Mesenchymal stem cell (in vitro differentiated cells and primary cell): ENCODE results near the gene PDIA4.

ENCODE experiments used
- DNase-seq: peaks from one replicate; pipeline ENCODE4 v3.0.0-alpha.2; 2013
- H2AFZ ChIP-seq: one replicate; pipeline ENCODE4 v1.6.1; 2013; ENCODE audit warnings: low read depth, mild to moderate bottlenecking, control low read depth, inconsistent platforms, low read length, moderate library complexity
- H2AK5ac ChIP-seq: 2 replicates; pipeline ENCODE4 v1.6.1; 2013; ENCODE audit warnings: low read length, moderate library complexity, mild to moderate bottlenecking, inconsistent platforms; ENCODE audit not compliant: severe bottlenecking
- H2BK120ac ChIP-seq: one replicate; pipeline ENCODE4 v1.6.1; 2013; ENCODE audit warnings: low read depth, mild to moderate bottlenecking, inconsistent platforms, low read length, moderate library complexity
- H2BK12ac ChIP-seq, 2 experiments: one replicate each; pipeline ENCODE4 v1.6.1; 2013; ENCODE audit warnings: inconsistent platforms in 2 of 2, low read length in 2 of 2, mild to moderate bottlenecking in 2 of 2, moderate library complexity in 2 of 2, control low read depth in 1 of 2
- H2BK15ac ChIP-seq: one replicate; pipeline ENCODE4 v1.6.1; 2013; ENCODE audit warnings: mild to moderate bottlenecking, low read depth, inconsistent platforms; ENCODE audit not compliant: poor library complexity, severe bottlenecking
- H2BK5ac ChIP-seq: 2 replicates; pipeline ENCODE4 v1.6.1; 2013; ENCODE audit warnings: low read depth, mild to moderate bottlenecking, low read length, control low read depth, inconsistent platforms; ENCODE audit not compliant: poor library complexity, severe bottlenecking
- H3K14ac ChIP-seq, 2 experiments: one replicate each; pipeline ENCODE4 v1.6.1; 2013; ENCODE audit warnings: inconsistent platforms in 2 of 2, low read length in 2 of 2, control low read depth in 1 of 2, mild to moderate bottlenecking in 1 of 2, moderate library complexity in 1 of 2
- H3K18ac ChIP-seq, 2 experiments: one replicate each; pipeline ENCODE4 v1.6.1; 2013; ENCODE audit warnings: inconsistent platforms in 2 of 2, low read length in 2 of 2, control low read depth in 1 of 2, low read depth in 1 of 2, mild to moderate bottlenecking in 1 of 2
- H3K23ac ChIP-seq, 2 experiments: one replicate each; pipeline ENCODE4 v1.6.1; 2013; ENCODE audit warnings: inconsistent platforms in 2 of 2, low read length in 2 of 2, mild to moderate bottlenecking in 2 of 2, moderate library complexity in 2 of 2, control low read depth in 1 of 2
- H3K27ac ChIP-seq: 2 replicates; pipeline ENCODE4 v1.5.1; 2013; ENCODE audit warnings: mild to moderate bottlenecking, moderate library complexity, low read length, control low read depth, inconsistent platforms; ENCODE audit not compliant: poor library complexity, severe bottlenecking
- H3K27me3 ChIP-seq, 2 experiments: 2 replicates each; pipeline versions ENCODE4 v1.6.1 to v1.7.0; 2013; ENCODE audit warnings: low read length in 2 of 2, mild to moderate bottlenecking in 2 of 2, moderate library complexity in 2 of 2, control low read depth in 1 of 2, inconsistent platforms in 1 of 2; ENCODE audit not compliant: control insufficient read depth in 1 of 2, insufficient read depth in 1 of 2
- H3K36me3 ChIP-seq, 2 experiments: 2 replicates each; pipeline versions ENCODE4 v1.6.1 to v1.7.0; 2013; ENCODE audit warnings: low read length in 2 of 2, control low read depth in 1 of 2, inconsistent platforms in 1 of 2, low read depth in 1 of 2, mild to moderate bottlenecking in 1 of 2; ENCODE audit not compliant: insufficient read depth in 2 of 2, control insufficient read depth in 1 of 2
- H3K4ac ChIP-seq, 2 experiments: one replicate each; pipeline ENCODE4 v1.6.1; 2013; ENCODE audit warnings: inconsistent platforms in 2 of 2, low read length in 2 of 2, mild to moderate bottlenecking in 2 of 2, moderate library complexity in 2 of 2, control low read depth in 1 of 2, low read depth in 1 of 2
- H3K4me1 ChIP-seq: 2 replicates; pipeline ENCODE4 v1.6.1; 2013; ENCODE audit warnings: low read depth, low read length, control low read depth; ENCODE audit not compliant: control insufficient read depth, insufficient read depth
- H3K4me2 ChIP-seq: 2 replicates; pipeline ENCODE4 v1.6.1; 2013; ENCODE audit warnings: low read length, mild to moderate bottlenecking, inconsistent platforms; ENCODE audit not compliant: poor library complexity, severe bottlenecking
- H3K4me3 ChIP-seq, 2 experiments: 2 replicates each; pipeline versions ENCODE4 v1.5.1 to v1.7.0; 2013; ENCODE audit warnings: low read length in 2 of 2, mild to moderate bottlenecking in 2 of 2, control low read depth in 1 of 2, low read depth in 1 of 2; ENCODE audit not compliant: insufficient read depth in 1 of 2
- H3K79me1 ChIP-seq: replicated peaks from 2 replicates; pipeline ENCODE4 v1.6.1; 2013; ENCODE audit warnings: mild to moderate bottlenecking, control low read depth, low read length, inconsistent platforms; ENCODE audit not compliant: poor library complexity, severe bottlenecking
- H3K9ac ChIP-seq: 2 replicates; pipeline ENCODE4 v1.7.0; 2013; ENCODE audit warnings: mild to moderate bottlenecking, low read length, moderate library complexity
- H3K9me3 ChIP-seq: 2 replicates; pipeline ENCODE4 v1.7.0; 2013; ENCODE audit warnings: mild to moderate bottlenecking, low read length; ENCODE audit not compliant: control insufficient read depth
- H4K8ac ChIP-seq: one replicate; pipeline ENCODE4 v1.6.1; 2013; ENCODE audit warnings: inconsistent platforms, mild to moderate bottlenecking, low read length, moderate library complexity
- H4K91ac ChIP-seq: one replicate; pipeline ENCODE4 v1.6.1; 2013; ENCODE audit warnings: mild to moderate bottlenecking, low read length, inconsistent platforms
- WGBS: methylation state at CpG from one replicate; pipeline ENCODE4 v1.1.7; 2013; ENCODE audit warnings: mixed read lengths; 5-methylcytosine and 5-hydroxymethylcytosine counted together

The PDIA4 gene

DNA sequence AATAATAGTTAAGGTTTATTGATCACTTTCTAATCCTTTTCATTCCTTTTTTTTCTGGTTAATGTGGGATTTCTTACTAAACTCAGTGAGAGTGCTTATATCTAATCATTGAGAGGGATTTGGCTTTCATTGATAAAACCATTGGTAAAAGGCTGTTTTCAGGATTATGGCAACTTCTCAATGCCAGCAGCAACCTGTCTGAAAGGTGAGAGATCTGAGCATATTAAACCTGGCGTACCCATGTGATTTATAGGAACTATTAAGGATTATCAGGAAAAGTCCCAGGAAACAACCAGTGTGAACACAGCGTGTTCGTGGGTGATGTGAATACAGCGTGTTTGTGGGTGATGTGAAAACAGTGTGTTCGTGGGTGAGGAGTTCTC is 65.9 kb downstream of the PDIA4 start:
- Histone ChIP-seq H3K14ac (no peak overlapping the region), H3K27ac (no peak overlapping the region), H4K8ac (no peak overlapping the region), H4K91ac (no peak overlapping the region), H3K36me3 (no peaks in the 10 kb centered on the region), H3K9me3 (no peaks in the 10 kb centered on the region), H2BK15ac (no peak overlapping the region), H2AK5ac (no peak overlapping the region), H2BK120ac (no peak overlapping the region), H3K79me1 (no peaks in the 10 kb centered on the region), H3K4ac (no peak overlapping the region), H3K4me3 (peak overlapping the region in 1 of 2 experiments; percentile 88), H2AFZ (no peak overlapping the region), H3K23ac (no peak overlapping the region), H3K18ac (no peak overlapping the region), H3K4me1 (peaks cover 1% of the 10 kb centered on the region), H2BK5ac (no peak overlapping the region), H3K9ac (peak overlapping the region; percentile 92), H2BK12ac (no peak overlapping the region), H3K4me2 (peak overlapping the region; percentile 59), H3K27me3 (peaks cover 0 to 3% of the 10 kb centered on the region in 2 experiments)
- 21% methylated on average over 5 of the region's 5 CpGs for WGBS
- no peak for DNase-seq

DNA sequence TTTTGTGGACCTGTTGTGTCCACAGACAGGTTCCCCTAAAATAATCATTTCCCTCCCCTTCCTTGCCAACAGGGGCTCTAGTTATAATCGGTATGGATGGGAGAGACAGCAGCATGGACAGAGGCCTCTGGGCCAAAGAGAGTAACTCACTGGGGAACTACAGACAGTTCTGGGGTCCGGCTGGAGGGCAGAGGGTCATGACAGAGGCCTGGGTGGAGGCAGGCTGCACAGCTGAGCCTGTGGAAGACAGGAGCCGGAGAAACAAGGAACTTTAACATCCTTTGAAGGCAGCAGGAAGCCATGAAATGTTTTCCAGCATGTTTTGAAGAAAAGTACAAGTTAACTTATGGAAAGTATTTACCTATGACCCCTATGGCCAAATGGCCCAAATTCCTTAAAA is 68.6 kb downstream of the PDIA4 start:
- H2BK5ac ChIP-seq: no peak overlapping the region

DNA sequence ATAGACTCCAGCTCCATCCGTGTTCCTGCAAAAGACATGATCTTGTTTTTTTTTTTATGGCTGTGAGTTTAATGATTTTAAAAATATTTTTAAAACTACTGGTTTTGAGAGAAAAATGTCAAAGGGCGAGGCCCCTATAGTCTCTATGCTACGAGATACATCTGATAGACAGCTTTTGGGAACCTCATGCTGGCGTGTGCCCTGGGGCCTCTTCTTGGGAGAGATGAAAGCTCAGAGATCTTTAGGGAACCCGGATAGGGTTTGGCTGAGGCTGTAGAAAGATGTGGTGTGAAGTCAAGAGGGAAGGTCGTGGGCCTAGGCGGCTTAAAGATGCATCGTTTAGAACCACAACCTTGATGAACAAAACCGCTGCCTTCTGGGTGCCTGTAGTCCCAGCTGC is 70.2 kb downstream of the PDIA4 start:
- Histone ChIP-seq H3K4me2 (no peak overlapping the region), H3K14ac (no peak overlapping the region), H3K79me1 (no peaks in the 10 kb centered on the region), H2BK120ac (no peak overlapping the region), H3K4me1 (no peaks in the 10 kb centered on the region), H3K23ac (no peak overlapping the region), H2AFZ (no peak overlapping the region), H3K27me3 (peaks cover 0 to 3% of the 10 kb centered on the region in 2 experiments), H4K8ac (no peak overlapping the region), H2BK5ac (no peak overlapping the region), H4K91ac (no peak overlapping the region), H2BK12ac (no peak overlapping the region), H2BK15ac (no peak overlapping the region), H3K4ac (no peak overlapping the region), H2AK5ac (no peak overlapping the region), H3K9ac (no peak overlapping the region), H3K4me3 (no peak overlapping the region), H3K9me3 (no peaks in the 10 kb centered on the region), H3K18ac (no peak overlapping the region), H3K36me3 (no peaks in the 10 kb centered on the region), H3K27ac (no peak overlapping the region)
- no peak for DNase-seq
- 88% methylated on average over 9 of the region's 9 CpGs for WGBS

More for the DNA sequence above, 68.6 kb downstream of the PDIA4 start:
- Histone ChIP-seq H3K4me2 (no peak overlapping the region), H4K91ac (no peak overlapping the region), H3K4me1 (peaks cover 1% of the 10 kb centered on the region), H3K4ac (no peak overlapping the region), H2BK15ac (no peak overlapping the region), H3K27ac (no peak overlapping the region), H2BK12ac (no peak overlapping the region), H3K27me3 (peaks cover 0 to 3% of the 10 kb centered on the region in 2 experiments), H3K4me3 (no peak overlapping the region), H2AK5ac (no peak overlapping the region), H3K36me3 (no peaks in the 10 kb centered on the region), H3K79me1 (no peaks in the 10 kb centered on the region), H4K8ac (no peak overlapping the region), H3K9me3 (no peaks in the 10 kb centered on the region), H3K14ac (no peak overlapping the region), H2BK120ac (no peak overlapping the region), H2AFZ (no peak overlapping the region), H3K18ac (no peak overlapping the region), H3K23ac (no peak overlapping the region), H3K9ac (no peak overlapping the region)
- DNase-seq: no peak
- 83% methylated on average over 3 of the region's 3 CpGs for WGBS

- peaks cover 3% of the 10 kb centered on the region for H3K4me1 ChIP-seq
- no peak overlapping the region for H3K18ac ChIP-seq
- no peak overlapping the region for H3K4me2 ChIP-seq
- no peak overlapping the region for H3K27ac ChIP-seq
- DNase-seq: no peak
- H4K91ac ChIP-seq: no peak overlapping the region
- H3K9me3 ChIP-seq: no peaks in the 10 kb centered on the region
- H3K4ac ChIP-seq: no peak overlapping the region
- no peak overlapping the region for H2AFZ ChIP-seq
- H4K8ac ChIP-seq: no peak overlapping the region
- no peak overlapping the region for H3K9ac ChIP-seq
- H3K36me3 ChIP-seq: no peaks in the 10 kb centered on the region
- no peak overlapping the region for H2BK5ac ChIP-seq
- no peak overlapping the region for H3K4me3 ChIP-seq
- peaks cover 0 to 3% of the 10 kb centered on the region in 2 experiments for H3K27me3 ChIP-seq
- H2BK12ac ChIP-seq: no peak overlapping the region
- no peak overlapping the region for H2AK5ac ChIP-seq
- H3K23ac ChIP-seq: no peak overlapping the region
- WGBS: 91% methylated on average over 10 of the region's 10 CpGs
- no peak overlapping the region for H2BK15ac ChIP-seq
- no peak overlapping the region for H3K14ac ChIP-seq
- no peaks in the 10 kb centered on the region for H3K79me1 ChIP-seq
- no peak overlapping the region for H2BK120ac ChIP-seq
Observed at GRCh38 chr7:148954766-148955165, 73.5 kb downstream of the PDIA4 start.
